Activated naive CD4-positive, alpha-beta T cell treated with anti-CD3 and anti-CD28 coated beads, Interleukin-2, amount 10 ng/mL, durations not matched to agents 7 days and 5 days (primary cell): ENCODE measurements around the gene ZNHIT2.

ENCODE experiments used
- CTCF ChIA-PET: fragments of 350-600 bp; sonication (Branson Sonifier 250); formaldehyde crosslinking; loops from one replicate; lab custom pipeline; 2021; ENCODE audit warnings: antibody characterized with exemption; lab: Charles Lee
- DNase-seq: peaks from one replicate; pipeline ENCODE4 v3.0.0-alpha.2; 2020
- H3K27ac Mint-ChIP-seq: one replicate; pipeline ENCODE4 v1.8.0; 2021; ENCODE audit warnings: mild to moderate bottlenecking, moderate library complexity, mixed read lengths
- H3K27me3 Mint-ChIP-seq: one replicate; pipeline ENCODE4 v1.8.0; 2021; ENCODE audit warnings: mild to moderate bottlenecking, mixed read lengths
- H3K36me3 Mint-ChIP-seq: one replicate; pipeline ENCODE4 v1.8.0; 2021; ENCODE audit warnings: mixed read lengths
- H3K4me1 Mint-ChIP-seq: one replicate; pipeline ENCODE4 v1.8.0; 2021; ENCODE audit warnings: mixed read lengths
- H3K4me3 Mint-ChIP-seq: one replicate; pipeline ENCODE4 v1.8.0; 2021; ENCODE audit warnings: mild to moderate bottlenecking, moderate library complexity, mixed read lengths
- H3K9me3 Mint-ChIP-seq: one replicate; pipeline ENCODE4 v1.8.0; 2021; ENCODE audit warnings: mixed read lengths

Gene ZNHIT2

DNA sequence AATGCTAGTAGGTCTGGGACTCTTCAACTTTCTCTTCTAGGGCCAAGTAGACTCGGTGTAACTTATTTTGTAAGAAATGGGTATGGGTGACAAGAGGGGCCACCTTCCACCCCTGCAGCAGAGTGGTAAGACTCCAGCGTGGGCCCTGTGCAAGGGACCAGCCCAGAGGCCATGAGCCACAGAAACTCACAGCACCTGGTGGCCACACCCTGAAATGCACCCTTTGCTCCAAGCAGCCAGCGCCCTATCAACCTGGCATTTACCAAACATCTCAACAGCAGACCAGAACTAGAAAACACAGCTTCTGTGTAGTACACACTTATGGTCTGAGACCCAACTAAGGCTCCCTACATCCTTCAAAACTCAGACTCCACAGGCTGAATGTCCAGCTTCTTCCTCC is 39.4 kb downstream of the ZNHIT2 start:
- Mint-ChIP-seq H3K27ac (peak overlapping the region; percentile 86), H3K36me3 (peaks cover 55% of the 10 kb centered on the region), H3K4me3 (no peak overlapping the region)

DNA sequence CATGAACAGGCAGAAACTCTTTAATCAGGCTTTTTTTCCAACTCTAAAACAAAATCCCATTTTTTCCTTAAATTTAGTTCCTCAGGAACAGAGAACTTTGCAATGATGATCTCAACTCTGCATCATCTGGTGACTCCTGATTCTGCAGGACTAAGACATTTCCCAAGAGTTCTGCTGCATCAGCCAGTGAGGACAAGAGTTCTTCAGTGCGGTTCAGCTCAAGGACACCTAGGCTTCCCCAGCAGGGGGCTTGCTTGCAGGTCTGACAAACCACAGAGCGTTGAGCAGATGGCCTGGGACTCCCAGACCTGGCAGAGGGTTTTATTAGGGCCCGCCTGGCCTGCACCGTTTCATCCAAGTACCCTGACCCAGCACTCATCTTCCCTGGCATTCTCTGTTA is 40.0 kb downstream of the ZNHIT2 start:
- H3K9me3 Mint-ChIP-seq = no peaks in the 10 kb centered on the region
- no peaks in the 10 kb centered on the region for H3K27me3 Mint-ChIP-seq
- DNase-seq = no peak

More for the DNA sequence above, 39.4 kb downstream of the ZNHIT2 start:
- no peaks in the 10 kb centered on the region for H3K9me3 Mint-ChIP-seq
- H3K27me3 Mint-ChIP-seq = no peaks in the 10 kb centered on the region
- CTCF ChIA-PET = interaction anchor here (1.0 to 1.4 kb wide), 2 partner anchors 29 to 66 kb away, joined by 4 to 6 read pairs; no protein-coding TSS in a partner anchor
- H3K4me1 Mint-ChIP-seq = peaks cover 50% of the 10 kb centered on the region
- DNase-seq = peak; percentile 84

DNA sequence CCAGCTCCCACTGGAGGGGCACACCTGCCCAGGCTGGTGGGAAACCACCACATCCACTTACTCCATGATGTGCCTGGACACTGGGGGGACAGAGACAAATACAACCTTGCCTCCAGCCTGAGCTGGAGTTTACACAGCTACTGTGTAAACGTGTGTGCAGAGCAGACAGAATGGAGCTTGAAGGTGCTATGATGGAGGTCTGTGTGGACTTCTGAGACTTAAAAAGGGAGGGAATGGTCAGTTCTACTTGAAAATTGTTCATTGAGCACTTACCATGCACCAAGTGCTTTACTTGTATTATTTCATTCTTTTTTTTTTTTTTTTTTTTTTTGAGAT is 44.9 kb downstream of the ZNHIT2 start:
- Mint-ChIP-seq H3K9me3 (no peaks in the 10 kb centered on the region), H3K4me1 (peaks cover 2% of the 10 kb centered on the region), H3K27me3 (no peaks in the 10 kb centered on the region), H3K4me3 (no peak overlapping the region), H3K27ac (no peak overlapping the region), H3K36me3 (peaks cover 16% of the 10 kb centered on the region)
- CTCF ChIA-PET = interaction anchor here (0.8 kb wide), 1 partner anchor 9 kb away, joined by 3 read pairs; no protein-coding TSS in a partner anchor
- no peak for DNase-seq

More for the DNA sequence above, 40.0 kb downstream of the ZNHIT2 start:
- CTCF ChIA-PET = interaction anchor here (1.4 to 2.0 kb wide), 4 partner anchors 28 to 230 kb away, joined by 4 to 6 read pairs (median 4); no protein-coding TSS in a partner anchor
- no peak overlapping the region for H3K4me3 Mint-ChIP-seq
- H3K27ac Mint-ChIP-seq = peak overlapping the region; percentile 67
- H3K4me1 Mint-ChIP-seq = peaks cover 43% of the 10 kb centered on the region
- peaks cover 49% of the 10 kb centered on the region for H3K36me3 Mint-ChIP-seq

DNA sequence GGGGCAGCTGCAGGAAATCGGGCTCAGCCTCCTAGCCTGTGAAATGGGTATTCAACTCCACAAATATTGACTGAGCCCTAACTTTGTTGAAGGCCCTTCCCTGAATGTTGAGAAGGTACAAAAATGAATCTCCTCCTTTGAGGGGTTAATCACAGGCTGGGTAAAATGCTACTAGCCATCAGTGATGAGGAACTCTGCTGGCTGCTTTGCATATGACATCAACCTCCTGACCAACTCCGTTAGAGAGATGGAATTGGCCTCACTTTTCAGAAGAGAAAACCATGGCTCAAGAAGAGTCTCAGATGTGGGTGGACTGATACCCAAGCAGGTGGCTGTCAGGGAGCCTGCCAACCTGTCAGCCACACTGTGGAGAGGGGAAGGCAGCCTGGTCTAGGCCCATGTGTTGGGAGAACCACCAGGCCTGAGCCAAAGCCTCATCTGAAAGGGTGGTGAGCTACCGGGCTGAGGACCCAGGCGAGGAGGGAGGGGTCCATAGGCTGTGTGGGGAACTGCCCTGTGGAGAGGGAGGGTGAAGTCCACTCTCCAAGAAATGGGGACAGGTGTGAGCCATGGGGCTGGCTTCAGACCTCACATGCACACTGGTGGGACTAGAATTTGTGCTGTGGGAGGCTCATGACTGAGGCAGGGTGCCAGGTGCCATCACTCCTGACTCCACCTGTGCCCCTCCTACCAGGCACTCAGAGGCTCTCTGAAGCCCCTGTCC is 45.4 kb downstream of the ZNHIT2 start:
- Mint-ChIP-seq H3K4me1 (no peaks in the 10 kb centered on the region), H3K27ac (no peak overlapping the region), H3K36me3 (peaks cover 11% of the 10 kb centered on the region), H3K4me3 (no peak overlapping the region), H3K9me3 (no peaks in the 10 kb centered on the region), H3K27me3 (no peaks in the 10 kb centered on the region)
- DNase-seq = no peak
- CTCF ChIA-PET = interaction anchor here (0.6 kb wide), 1 partner anchor 31 kb away, joined by 3 read pairs; the partner anchor contains the start of gene SAC3D1

DNA sequence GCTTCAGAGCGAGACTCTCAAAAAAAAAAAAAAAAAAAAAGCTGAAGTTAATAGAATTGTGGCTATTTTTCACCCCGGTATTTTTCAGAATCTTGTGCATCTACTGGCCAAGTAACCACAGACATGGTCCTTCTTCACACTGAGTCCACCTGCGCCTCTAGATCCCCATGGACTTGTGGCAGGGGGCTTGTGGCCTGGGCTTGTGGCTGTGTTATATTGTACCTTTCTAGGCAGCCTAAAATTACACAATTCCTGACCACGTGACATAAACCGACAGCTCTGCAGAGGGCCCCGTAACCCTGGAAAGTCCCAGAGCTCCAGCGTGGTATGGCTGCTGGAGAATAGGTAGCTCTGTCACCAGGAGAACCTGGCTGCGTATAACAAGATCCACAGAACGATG is 48.3 kb downstream of the ZNHIT2 start:
- Mint-ChIP-seq H3K9me3 (no peaks in the 10 kb centered on the region), H3K27me3 (no peaks in the 10 kb centered on the region), H3K36me3 (no peaks in the 10 kb centered on the region), H3K4me1 (no peaks in the 10 kb centered on the region), H3K4me3 (no peak overlapping the region), H3K27ac (no peak overlapping the region)
- CTCF ChIA-PET = interaction anchor here (0.6 to 1.5 kb wide), 2 partner anchors 28 to 55 kb away, joined by 3 to 4 read pairs; partner anchors contain the start of genes ARL2 and SAC3D1
- DNase-seq = no peak

- Mint-ChIP-seq H3K4me3 (no peak overlapping the region), H3K27me3 (peaks cover 3% of the 10 kb centered on the region), H3K27ac (no peak overlapping the region), H3K36me3 (no peaks in the 10 kb centered on the region), H3K4me1 (no peaks in the 10 kb centered on the region), H3K9me3 (no peaks in the 10 kb centered on the region)
- no peak for DNase-seq
- CTCF ChIA-PET = no interaction called here
These were observed 50.1 kb downstream of the ZNHIT2 start for GRCh38 chr11:65067446-65067845.

- Mint-ChIP-seq H3K36me3 (no peaks in the 10 kb centered on the region), H3K27me3 (peaks cover 3% of the 10 kb centered on the region), H3K4me3 (no peak overlapping the region), H3K27ac (no peak overlapping the region), H3K4me1 (no peaks in the 10 kb centered on the region), H3K9me3 (no peaks in the 10 kb centered on the region)
- CTCF ChIA-PET = no interaction called here
- no peak for DNase-seq
These were observed 50.7 kb downstream of the ZNHIT2 start for GRCh38 chr11:65066805-65067291.
